ENCODE measurements around the gene LRMDA.

LRMDA gene

GRCh38 chr10:76358743-76359395 is 927.4 kb downstream of the LRMDA start:
- no peak for TF ChIP-seq ZBTB7A (IDR thresholded peaks at IDR 0.05; ENCODE audit: low read depth)
- TF ChIP-seq EGR1 (IDR thresholded peaks at IDR 0.05): no peak
- TF ChIP-seq RAD21 (IDR thresholded peaks at IDR 0.05; ENCODE audit: low read depth): no peak
- no peak for TF ChIP-seq YY1 (IDR thresholded peaks at IDR 0.05; ENCODE audit: low read depth)

GRCh38 chr10:76375761-76376160 is 944.3 kb downstream of the LRMDA start:
- TF ChIP-seq TEAD4 (IDR thresholded peaks at IDR 0.05) (no peak), REST (IDR thresholded peaks at IDR 0.05; ENCODE audit: low read depth) (no peak)

- no peak for TF ChIP-seq TCF12 (IDR thresholded peaks at IDR 0.05; ENCODE audit: low read depth)
- TF ChIP-seq YY1 (IDR thresholded peaks at IDR 0.05; ENCODE audit: low read depth): no peak
- TF ChIP-seq RAD21 (IDR thresholded peaks at IDR 0.05; ENCODE audit: low read depth): no peak
- TF ChIP-seq FOXM1 (IDR thresholded peaks at IDR 0.05; ENCODE audit: borderline replicate concordance, low read depth): no peak
- no peak for TF ChIP-seq TAF1 (IDR thresholded peaks at IDR 0.05; ENCODE audit: low read depth)
- no peak for TF ChIP-seq CREB1 (IDR thresholded peaks at IDR 0.05; ENCODE audit: low read depth)
- no peak for TF ChIP-seq REST (IDR thresholded peaks at IDR 0.05; ENCODE audit: low read depth)
Measured at GRCh38 chr10:76382381-76382851, 951.0 kb downstream of the LRMDA start.

GRCh38 chr10:76388321-76389023 is 957.0 kb downstream of the LRMDA start:
- TF ChIP-seq CREB1 (IDR thresholded peaks at IDR 0.05; ENCODE audit: low read depth) (no peak), RAD21 (IDR thresholded peaks at IDR 0.05; ENCODE audit: low read depth) (no peak), NFIC (IDR thresholded peaks at IDR 0.05) (no peak), MAX (IDR thresholded peaks at IDR 0.05) (no peak), YY1 (IDR thresholded peaks at IDR 0.05; ENCODE audit: low read depth) (no peak), TEAD4 (IDR thresholded peaks at IDR 0.05) (no peak), TAF1 (IDR thresholded peaks at IDR 0.05; ENCODE audit: low read depth) (no peak), FOXM1 (IDR thresholded peaks at IDR 0.05; ENCODE audit: borderline replicate concordance, low read depth) (no peak), EP300 (IDR thresholded peaks at IDR 0.05; ENCODE audit: borderline replicate concordance) (no peak), ZBTB7A (IDR thresholded peaks at IDR 0.05; ENCODE audit: low read depth) (no peak), CEBPB (IDR thresholded peaks at IDR 0.05) (no peak), USF1 (IDR thresholded peaks at IDR 0.05) (no peak), REST (IDR thresholded peaks at IDR 0.05; ENCODE audit: low read depth) (no peak), TCF12 (IDR thresholded peaks at IDR 0.05; ENCODE audit: low read depth) (no peak), EGR1 (IDR thresholded peaks at IDR 0.05) (no peak)

GRCh38 chr10:76393875-76394706 is 962.7 kb downstream of the LRMDA start:
- TF ChIP-seq USF1 (IDR thresholded peaks at IDR 0.05) (no peak), TAF1 (IDR thresholded peaks at IDR 0.05; ENCODE audit: low read depth) (no peak), REST (IDR thresholded peaks at IDR 0.05; ENCODE audit: low read depth) (no peak), EGR1 (IDR thresholded peaks at IDR 0.05) (no peak), TEAD4 (IDR thresholded peaks at IDR 0.05) (no peak), CEBPB (IDR thresholded peaks at IDR 0.05) (no peak), TCF12 (IDR thresholded peaks at IDR 0.05; ENCODE audit: low read depth) (no peak), CREB1 (IDR thresholded peaks at IDR 0.05; ENCODE audit: low read depth) (no peak), MAX (IDR thresholded peaks at IDR 0.05) (no peak), RAD21 (IDR thresholded peaks at IDR 0.05; ENCODE audit: low read depth) (no peak), FOXM1 (IDR thresholded peaks at IDR 0.05; ENCODE audit: borderline replicate concordance, low read depth) (no peak), ZBTB7A (IDR thresholded peaks at IDR 0.05; ENCODE audit: low read depth) (no peak), EP300 (IDR thresholded peaks at IDR 0.05; ENCODE audit: borderline replicate concordance) (no peak)

Data from Ishikawa (cell line).